GM12878 (cell line): ENCODE results near the gene SEC31A. TPM values are rescaled to one million over a fixed set of nuclear protein-coding genes. Genes with fewer than 3 reads are reported as not detected.

Source experiments
- ATAC-seq: fragments of 200-7000 bp; cut with Tn5 transposase; 3 replicates; pipeline ENCODE4 v1.9.1; 2020; ENCODE audit warnings: mild to moderate bottlenecking, moderate library complexity
- BruUV-seq: library from RNA; stranded (reverse); fragments of 400-500 nt; replicated peaks from 2 replicates; lab custom pipeline; 2021; lab: Mats Ljungman, UMichigan
- CTCF ChIA-PET: fragments of 300-600 bp; sonication (Branson Sonifier 250); formaldehyde crosslinking; extraction: SDS; loops from one replicate; lab custom pipeline; 2021; ENCODE audit warnings: inconsistent platforms; lab: Yijun Ruan, JAX
- POLR2A ChIA-PET: fragments of 350-600 bp; formaldehyde crosslinking; extraction: SDS; loops from one replicate; lab custom pipeline; 2021; ENCODE audit warnings: inconsistent platforms; lab: Charles Lee
- RAD21 ChIA-PET: fragments of 300-600 bp; sonication (Branson Sonifier 250); formaldehyde crosslinking; loops from one replicate; lab custom pipeline; 2023; ENCODE audit warnings: antibody characterized with exemption; ENCODE audit not compliant: unreplicated experiment; lab: Charles Lee
- SMC1A ChIA-PET: fragments of 300-600 bp; sonication (Branson Sonifier 250); formaldehyde crosslinking; loops from one replicate; lab custom pipeline; 2023; ENCODE audit not compliant: unreplicated experiment, uncharacterized antibody; lab: Charles Lee
- DNase-seq: peaks from one replicate; pipeline ENCODE4 v3.0.0-alpha.2; 2011; ENCODE audit warnings: low read depth, low spot score
- FAIRE-seq: peaks from 3 replicates; lab custom pipeline; 2011; peaks lifted over from hg19 to GRCh38; lab: Jason Lieb, UNC
- H2AFZ ChIP-seq: 2 replicates; pipeline ENCODE4 v1.6.0; 2011; ENCODE audit warnings: low read depth, low read length, control low read depth; ENCODE audit not compliant: control insufficient read depth
- H3K27ac ChIP-seq: 2 replicates; pipeline ENCODE4 v1.5.1; 2011; ENCODE audit warnings: control low read depth; ENCODE audit not compliant: control insufficient read depth, insufficient read depth
- H3K27me3 ChIP-seq, 2 experiments: replicated peaks in 1 of 2; 2 replicates each; pipeline versions ENCODE4 v1.6.0 to v1.6.1; 2011; ENCODE audit warnings: low read length in 1 of 2; ENCODE audit not compliant: control insufficient read depth in 2 of 2, insufficient read depth in 2 of 2
- H3K36me3 ChIP-seq, 2 experiments: 2 replicates each; pipeline ENCODE4 v1.5.1; 2011; ENCODE audit warnings: low read length in 1 of 2; ENCODE audit not compliant: control insufficient read depth in 2 of 2, insufficient read depth in 2 of 2
- H3K4me1 ChIP-seq: 2 replicates; pipeline ENCODE4 v1.6.1; 2011; ENCODE audit warnings: mild to moderate bottlenecking, low read length, moderate library complexity, mixed read lengths; ENCODE audit not compliant: control insufficient read depth, insufficient read depth
- H3K4me2 ChIP-seq: 2 replicates; pipeline ENCODE4 v1.6.0; 2011; ENCODE audit warnings: control low read depth; ENCODE audit not compliant: control insufficient read depth, insufficient read depth
- H3K4me3 ChIP-seq: fragments of 200-600 bp; sonication (generic); 2 replicates; pipeline ENCODE4 v1.5.1; 2016
- H3K79me2 ChIP-seq: 2 replicates; pipeline ENCODE4 v1.6.0; 2011; ENCODE audit warnings: low read length; ENCODE audit not compliant: control insufficient read depth, insufficient read depth
- H3K9ac ChIP-seq: 2 replicates; pipeline ENCODE4 v1.8.0; 2011; ENCODE audit warnings: low read length, control low read depth, mixed read lengths; ENCODE audit not compliant: control insufficient read depth, insufficient read depth
- H3K9me3 ChIP-seq: replicated peaks from 3 replicates; pipeline ENCODE4 v1.5.1; 2011; ENCODE audit warnings: mild to moderate bottlenecking, low read length; ENCODE audit not compliant: control insufficient read depth, insufficient read depth
- H4K20me1 ChIP-seq: 2 replicates; pipeline ENCODE4 v1.6.0; 2011; ENCODE audit not compliant: control insufficient read depth, insufficient read depth
- ASH2L ChIP-seq: fragments of 300-600, 200-600 bp; sonication (generic); IDR thresholded peaks from 2 replicates; pipeline ENCODE4 v1.6.1; 2017; ENCODE audit warnings: low read depth, mild to moderate bottlenecking, borderline replicate concordance
- KDM1A ChIP-seq: fragments of 200-600 bp; sonication (generic); IDR thresholded peaks from 2 replicates; pipeline ENCODE4 v1.6.1; 2016; ENCODE audit warnings: borderline replicate concordance
- TCF3 ChIP-seq: IDR thresholded peaks from 2 replicates; pipeline ENCODE4 v1.6.1; 2012; ENCODE audit warnings: low read depth, mild to moderate bottlenecking, low read length, borderline replicate concordance; ENCODE audit not compliant: insufficient read depth
- ZNF217 ChIP-seq: fragments of 450-650 bp; IDR thresholded peaks from 2 replicates; pipeline ENCODE4 v1.6.1; 2017; ENCODE audit warnings: antibody characterized with exemption, mild to moderate bottlenecking
- ZSCAN29 ChIP-seq: fragments of 450-650 bp; IDR thresholded peaks from 2 replicates; pipeline ENCODE4 v1.6.1; 2017; ENCODE audit warnings: mild to moderate bottlenecking, moderate library complexity
- WGBS: methylation state at CpG from one replicate; pipeline ENCODE4 v1.1.6; 2016; ENCODE audit warnings: low lambda C conversion rate; ENCODE audit not compliant: insufficient replicate concordance, insufficient coverage; ENCODE audit errors: missing lambda C conversion rate; 5-methylcytosine and 5-hydroxymethylcytosine counted together
- in situ Hi-C: fragments of 300-500 bp; cut with MboI; formaldehyde crosslinking; loops from 9 replicates; pipeline ENCODE4 v1.14.3; 2018; ENCODE audit warnings: mixed read lengths
- intact Hi-C: fragments of 100-400 bp; cut with micrococcal nuclease; formaldehyde crosslinking; loops from one replicate; pipeline ENCODE4 v1.14.2; 2022; ENCODE audit not compliant: unreplicated experiment
- polyA plus RNA-seq, 11 experiments: library from polyadenylated mRNA; depleted of rRNA in 4 of 11; unstranded in 6 of 11; stranded (reverse) in 5 of 11; fragments of >200 nt; fragmentation: Nextera tagmentation in 4 of 11; fragmentation: Illumina TruSeq in 1 of 11; extraction: Ambion mirVana in 4 of 11; extraction: Trizol in 1 of 11; gene quantifications; 1 replicate in 1 of 11; 2 replicates in 10 of 11; pipeline versions ENCODE4 v1.2.1 to v1.2.3, GENCODE V29; 2011 to 2016; ENCODE audit warnings: inconsistent platforms in 2 of 11, missing spikeins in 2 of 11, low read depth in 1 of 11
- total RNA-seq, 4 experiments: library from RNA; depleted of rRNA in 3 of 4; stranded (reverse); fragments of >200 nt in 3 of 4; fragmentation: Illumina TruSeq in 1 of 4; extraction: Trizol in 1 of 4; gene quantifications; 2 replicates each; pipeline versions ENCODE4 v1.2.1 to v1.2.3, GENCODE V29; 2013 to 2021
- TF ChIP-seq, protein P1 (sequence below): fragments of 450-650 bp; IDR thresholded peaks from 2 replicates; pipeline ENCODE4 v1.6.1; 2017; ENCODE audit warnings: mild to moderate bottlenecking

Gene SEC31A
- total and polyA plus RNA-seq, 10 of the 15 experiments (the other 5 are each of a cell fraction or from before 2014, with no cell fraction given) = 74.6 to 171 (median 129) TPM

DNA sequence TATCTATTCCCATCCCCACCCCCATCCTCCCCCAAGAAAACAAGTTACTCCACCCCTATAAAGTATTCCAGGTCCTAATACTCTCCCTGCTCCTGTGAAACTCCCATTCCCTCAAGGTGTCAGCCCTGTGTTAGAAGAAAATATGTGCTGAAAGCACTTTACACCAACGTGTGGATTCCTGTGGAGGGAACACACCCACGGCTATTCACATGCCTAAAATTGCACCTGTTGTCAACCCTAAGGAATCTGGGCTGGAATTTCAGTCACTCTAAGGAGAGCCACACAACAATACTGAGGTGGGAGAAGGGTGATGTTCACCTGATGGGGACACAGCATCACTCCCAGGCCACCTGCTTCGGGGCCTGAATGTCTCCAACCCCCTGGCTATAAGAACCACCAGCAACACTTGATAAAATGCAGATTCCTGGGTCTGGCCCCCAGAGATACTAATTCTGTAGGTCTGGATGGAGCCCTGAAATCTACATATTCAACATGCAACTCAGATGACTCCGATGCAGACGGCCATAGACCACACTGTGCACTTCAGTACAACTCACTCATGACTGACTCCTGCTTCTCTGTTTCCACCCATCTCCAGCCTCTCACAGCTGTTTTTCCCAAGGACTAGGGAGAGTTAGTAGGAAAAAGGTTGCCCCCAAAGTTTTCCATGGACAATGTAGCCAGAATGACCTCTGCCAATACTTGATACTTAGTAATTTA, 108.2 kb downstream of the SEC31A start:
- Histone ChIP-seq H3K27me3 (no peaks in the 10 kb centered on the region), H3K9me3 (no peaks in the 10 kb centered on the region), H3K79me2 (no peaks in the 10 kb centered on the region), H3K27ac (no peak overlapping the region), H3K4me2 (no peak overlapping the region), H4K20me1 (no peaks in the 10 kb centered on the region), H3K9ac (no peak overlapping the region), H3K4me1 (peaks cover 15% of the 10 kb centered on the region), H3K36me3 (no peaks in the 10 kb centered on the region), H3K4me3 (no peak overlapping the region), H2AFZ (no peak overlapping the region)
- ChIA-PET RAD21 (no interaction called here), CTCF (no interaction called here), SMC1A (interaction anchor here (0.6 kb wide), 1 partner anchor 572 kb away, joined by 3 read pairs; no protein-coding TSS in a partner anchor), POLR2A (no interaction called here)
- no TSS peak for BruUV-seq
- ATAC-seq (no peak), DNase-seq (no peak), FAIRE-seq (no peak)
- in situ Hi-C loops (no loop called here), intact Hi-C loops (no loop called here)
- 14% methylated on average over 5 of the region's 5 CpGs for WGBS
- TF ChIP-seq TCF3 = no peak
- TF ChIP-seq, protein P1, sequence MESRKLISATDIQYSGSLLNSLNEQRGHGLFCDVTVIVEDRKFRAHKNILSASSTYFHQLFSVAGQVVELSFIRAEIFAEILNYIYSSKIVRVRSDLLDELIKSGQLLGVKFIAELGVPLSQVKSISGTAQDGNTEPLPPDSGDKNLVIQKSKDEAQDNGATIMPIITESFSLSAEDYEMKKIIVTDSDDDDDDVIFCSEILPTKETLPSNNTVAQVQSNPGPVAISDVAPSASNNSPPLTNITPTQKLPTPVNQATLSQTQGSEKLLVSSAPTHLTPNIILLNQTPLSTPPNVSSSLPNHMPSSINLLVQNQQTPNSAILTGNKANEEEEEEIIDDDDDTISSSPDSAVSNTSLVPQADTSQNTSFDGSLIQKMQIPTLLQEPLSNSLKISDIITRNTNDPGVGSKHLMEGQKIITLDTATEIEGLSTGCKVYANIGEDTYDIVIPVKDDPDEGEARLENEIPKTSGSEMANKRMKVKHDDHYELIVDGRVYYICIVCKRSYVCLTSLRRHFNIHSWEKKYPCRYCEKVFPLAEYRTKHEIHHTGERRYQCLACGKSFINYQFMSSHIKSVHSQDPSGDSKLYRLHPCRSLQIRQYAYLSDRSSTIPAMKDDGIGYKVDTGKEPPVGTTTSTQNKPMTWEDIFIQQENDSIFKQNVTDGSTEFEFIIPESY = no peak
- TF ChIP-seq ZNF217 = no peak
- no peak for TF ChIP-seq ASH2L
- no peak for TF ChIP-seq KDM1A
- no peak for TF ChIP-seq ZSCAN29
